Adrenal gland (tissue), 12 donors: Measurements from ENCODE around the gene CSNK1A1. TPM values are rescaled to one million over a fixed set of nuclear protein-coding genes. Genes with fewer than 3 reads are reported as not detected.

Experiments used
- DNase-seq, 7 donors: peaks; one replicate each; pipeline ENCODE4 v3.0.0-alpha.2; 2019 to 2020
- H3K27ac ChIP-seq, 5 donors: fragments of 200-600 bp; sonication (generic) in 4 of 5; 1 replicate in 3 of 5; 2 replicates in 2 of 5; pipeline versions ENCODE4 v1.5.1 to v1.8.0; 2016 to 2020; ENCODE audit warnings: mild to moderate bottlenecking in 1 of 5
- H3K27me3 ChIP-seq: fragments of 200-600 bp; 2 replicates; pipeline ENCODE4 v1.8.0; 2021
- H3K36me3 ChIP-seq, 2 donors: fragments of 200-600 bp; replicated peaks in 1 of 2; 1 replicate in 1 of 2; 2 replicates in 1 of 2; pipeline versions ENCODE4 v1.5.1 to v1.8.0; 2018 to 2022
- H3K4me1 ChIP-seq, 2 donors: fragments of 200-600 bp; replicated peaks in 1 of 2; 1 replicate in 1 of 2; 2 replicates in 1 of 2; pipeline versions ENCODE4 v1.5.1 to v1.8.0; 2018 to 2021
- H3K4me3 ChIP-seq, 4 donors: fragments of 200-600 bp; sonication (generic) in 3 of 4; one replicate each; pipeline ENCODE4 v1.5.1; 2016 to 2018
- H3K9me3 ChIP-seq, 3 donors: fragments of 200-600 bp; sonication (generic) in 1 of 3; replicated peaks in 1 of 3; 1 replicate in 2 of 3; 2 replicates in 1 of 3; pipeline versions ENCODE4 v1.5.1 to v1.8.0; 2016 to 2021
- CTCF ChIP-seq, 6 experiments: fragments of 450-650 bp in 4 of 6; fragments of 200-600 bp in 2 of 6; sonication (generic) in 1 of 6; IDR thresholded peaks; 1 replicate in 5 of 6; 2 replicates in 1 of 6; pipeline versions ENCODE4 v1.5.1 to v1.8.0; 2016 to 2021; ENCODE audit warnings: antibody characterized with exemption in 6 of 6, mild to moderate bottlenecking in 2 of 6, moderate library complexity in 1 of 6
- POLR2A ChIP-seq, 2 donors: fragments of 450-650 bp; IDR thresholded peaks; one replicate each; pipeline ENCODE4 v1.6.1; 2017; ENCODE audit warnings: antibody characterized with exemption in 2 of 2, mild to moderate bottlenecking in 2 of 2, moderate library complexity in 1 of 2
- WGBS, 4 donors: extraction: QIAGEN DNeasy Blood & Tissue Kit in 2 of 4; methylation state at CpG; one replicate each; pipeline versions ENCODE4 v1.1.5 to v1.1.7; 2013 to 2017; 5-methylcytosine and 5-hydroxymethylcytosine counted together
- intact Hi-C, 2 donors: fragments of 100-400 bp; cut with DNase I; formaldehyde crosslinking; loops; one replicate each; pipeline versions ENCODE4 v1.14.1 to v1.15.0; 2022 to 2023
- polyA plus RNA-seq, 3 donors: library from polyadenylated mRNA; stranded (reverse); fragments of 200-250 nt in 2 of 3; fragments of 350-450 nt in 1 of 3; fragmentation: Illumina TruSeq in 1 of 3; extraction: RNeasy Lipid Tissue Mini Kit (QIAGEN cat#74804) in 1 of 3; gene quantifications; one replicate each; pipeline ENCODE4 v1.2.3, GENCODE V29; 2013 to 2014
- total RNA-seq, 9 donors: library from RNA; depleted of rRNA in 4 of 9; stranded (reverse); fragments of >200 nt in 4 of 9; fragments of 120-200 nt in 1 of 9; fragmentation: NEBNext Ultra II Directional in 1 of 9; extraction: Animal tissue kit (Norgen Biotek cat#: 25700) in 1 of 9; gene quantifications; one replicate each; pipeline versions ENCODE4 v1.1.0 to v1.2.4, GENCODE V29; 2013 to 2023
- donor health status: healthy with polysubstance abuse.
- donor health status: Bipolar disorder and iron deficiency.
- donor health status: DM: yes; HTN: yes; CAD: no.
- donor health status: DM: no; HTN: no; CAD: no.
- donor health status: DM: no; HTN: no; CAD: no.
- donor health status: DM: yes; HTN: yes; CAD: no.

Gene CSNK1A1
- total and polyA plus RNA-seq, 12 donors: 51.0 to 301 (median 220) TPM

- peaks cover 0 to 16% of the 10 kb centered on the region in 2 donors for H3K36me3 ChIP-seq
- WGBS, 4 donors: 91 to 95% (median 93%) methylated on average over 15 of the region's 15 CpGs
- H3K4me1 ChIP-seq: peaks cover 32 to 80% of the 10 kb centered on the region in 2 donors
- no peaks in the 10 kb centered on the region for H3K9me3 ChIP-seq
- H3K27me3 ChIP-seq: no peaks in the 10 kb centered on the region
- intact Hi-C loops: no loop called here
- TF ChIP-seq POLR2A (IDR thresholded peaks at IDR 0.05) (no peak), CTCF (IDR thresholded peaks at IDR 0.05) (no peak)
- no peak overlapping the region for H3K27ac ChIP-seq
- no peak overlapping the region for H3K4me3 ChIP-seq
- DNase-seq: no peak
Measured at GRCh38 chr5:149521739-149522685, 29.2 kb downstream of the CSNK1A1 start.

- DNase-seq: no peak
- TF ChIP-seq POLR2A (IDR thresholded peaks at IDR 0.05) (no peak), CTCF (IDR thresholded peaks at IDR 0.05) (no peak)
- intact Hi-C loops: no loop called here
- H3K4me1 ChIP-seq: peaks cover 25 to 79% of the 10 kb centered on the region in 2 donors
- no peaks in the 10 kb centered on the region for H3K9me3 ChIP-seq
- H3K4me3 ChIP-seq: peak overlapping the region in 1 of 4 donors; percentile 7
- peaks cover 0 to 16% of the 10 kb centered on the region in 2 donors for H3K36me3 ChIP-seq
- H3K27ac ChIP-seq: peak overlapping the region in 3 of 5 donors; percentile 3 to 51 (median 13)
- H3K27me3 ChIP-seq: no peaks in the 10 kb centered on the region
Measured at GRCh38 chr5:149519601-149520000, 31.6 kb downstream of the CSNK1A1 start.

GRCh38 chr5:149518620-149519019 is 32.6 kb downstream of the CSNK1A1 start:
- Histone ChIP-seq H3K4me3 (no peak overlapping the region), H3K27ac (peak overlapping the region in 1 of 5 donors; percentile 51)

More at GRCh38 chr5:149518620-149519019, 32.6 kb downstream of the CSNK1A1 start:
- no peaks in the 10 kb centered on the region for H3K27me3 ChIP-seq
- DNase-seq: no peak
- no peak for TF ChIP-seq POLR2A (IDR thresholded peaks at IDR 0.05)
- TF ChIP-seq CTCF (IDR thresholded peaks at IDR 0.05): no peak
- no peaks in the 10 kb centered on the region for H3K9me3 ChIP-seq
- intact Hi-C loops: no loop called here
- peaks cover 25 to 87% of the 10 kb centered on the region in 2 donors for H3K4me1 ChIP-seq
- 14 to 21% (median 17%) methylated on average over 3 of the region's 3 CpGs for WGBS, 4 donors
- H3K36me3 ChIP-seq: peaks cover 0 to 11% of the 10 kb centered on the region in 2 donors
